Hepatocyte (in vitro differentiated cells): ENCODE data around the gene MCOLN3. TPM values are rescaled to one million over a fixed set of nuclear protein-coding genes. Genes with fewer than 3 reads are reported as not detected.

ENCODE experiments used
- DNase-seq: peaks from one replicate; pipeline ENCODE4 v3.0.0-alpha.2; 2016; ENCODE audit warnings: low spot score
- H2AFZ ChIP-seq: fragments of 200-600 bp; sonication (generic); 2 replicates; pipeline ENCODE4 v1.6.0; 2016; ENCODE audit warnings: antibody characterized with exemption, mild to moderate bottlenecking
- H3K27ac ChIP-seq: fragments of 200-600 bp; sonication (generic); 2 replicates; pipeline ENCODE4 v1.5.1; 2016; ENCODE audit warnings: mild to moderate bottlenecking
- H3K27me3 ChIP-seq: fragments of 200-600 bp; sonication (generic); 2 replicates; pipeline ENCODE4 v1.6.1; 2016
- H3K36me3 ChIP-seq: fragments of 200-600 bp; sonication (generic); replicated peaks from 2 replicates; pipeline ENCODE4 v1.5.1; 2016; ENCODE audit warnings: low read depth; ENCODE audit not compliant: insufficient read depth
- H3K4me1 ChIP-seq: fragments of 200-600 bp; sonication (generic); 2 replicates; pipeline ENCODE4 v1.5.1; 2016; ENCODE audit warnings: mild to moderate bottlenecking, moderate library complexity; ENCODE audit not compliant: insufficient read depth
- H3K4me2 ChIP-seq: fragments of 200-600 bp; sonication (generic); 2 replicates; pipeline ENCODE4 v1.6.0; 2016
- H3K4me3 ChIP-seq: fragments of 200-600 bp; sonication (generic); 2 replicates; pipeline ENCODE4 v1.5.1; 2016; ENCODE audit warnings: mild to moderate bottlenecking
- H3K79me2 ChIP-seq: fragments of 200-600 bp; sonication (generic); 2 replicates; pipeline ENCODE4 v1.6.0; 2017; ENCODE audit warnings: mild to moderate bottlenecking
- H3K9me2 ChIP-seq: fragments of 200-600 bp; sonication (generic); replicated peaks from 2 replicates; pipeline ENCODE4 v1.6.0; 2017; ENCODE audit warnings: mild to moderate bottlenecking; ENCODE audit not compliant: insufficient read depth
- H3K9me3 ChIP-seq: fragments of 200-600 bp; sonication (generic); 2 replicates; pipeline ENCODE4 v1.5.1; 2016; ENCODE audit warnings: low read depth, mild to moderate bottlenecking
- H4K20me1 ChIP-seq: fragments of 200-600 bp; sonication (generic); 2 replicates; pipeline ENCODE4 v1.6.0; 2016; ENCODE audit warnings: mild to moderate bottlenecking; ENCODE audit not compliant: insufficient read depth, poor library complexity, severe bottlenecking
- EZH2 ChIP-seq: fragments of 200-600 bp; sonication (generic); IDR thresholded peaks from 2 replicates; pipeline ENCODE4 v1.6.1; 2016; ENCODE audit warnings: antibody characterized with exemption, mild to moderate bottlenecking, borderline replicate concordance
- EZH2phosphoT487 ChIP-seq: fragments of 200-600 bp; sonication (generic); IDR thresholded peaks from one replicate; pipeline ENCODE4 v1.6.1; 2018; ENCODE audit warnings: antibody characterized with exemption, mild to moderate bottlenecking, low read depth, moderate library complexity; ENCODE audit not compliant: unreplicated experiment, severe bottlenecking
- WGBS: methylation state at CpG from one replicate; pipeline ENCODE4 v1.1.6; 2016; ENCODE audit warnings: low lambda C conversion rate; ENCODE audit errors: missing lambda C conversion rate; 5-methylcytosine and 5-hydroxymethylcytosine counted together
- polyA plus RNA-seq: library from polyadenylated mRNA; unstranded; fragments of >200 nt; fragmentation: Nextera tagmentation; extraction: Ambion mirVana; gene quantifications from 2 replicates; pipeline ENCODE4 v1.2.1, GENCODE V29; 2016
- total RNA-seq: library from RNA; depleted of rRNA; stranded (reverse); fragments of >200 nt; gene quantifications from 2 replicates; pipeline ENCODE4 v1.2.3, GENCODE V29; 2014
- TF ChIP-seq, protein P1 (sequence below): fragments of 200-600 bp; sonication (generic); IDR thresholded peaks from 2 replicates; pipeline ENCODE4 v1.5.1; 2016; ENCODE audit warnings: antibody characterized with exemption, mild to moderate bottlenecking; ENCODE audit not compliant: poor library complexity

MCOLN3 gene
- total and polyA plus RNA-seq, 2 experiments from 2014 or later = 13.9 to 16.4 TPM

DNA sequence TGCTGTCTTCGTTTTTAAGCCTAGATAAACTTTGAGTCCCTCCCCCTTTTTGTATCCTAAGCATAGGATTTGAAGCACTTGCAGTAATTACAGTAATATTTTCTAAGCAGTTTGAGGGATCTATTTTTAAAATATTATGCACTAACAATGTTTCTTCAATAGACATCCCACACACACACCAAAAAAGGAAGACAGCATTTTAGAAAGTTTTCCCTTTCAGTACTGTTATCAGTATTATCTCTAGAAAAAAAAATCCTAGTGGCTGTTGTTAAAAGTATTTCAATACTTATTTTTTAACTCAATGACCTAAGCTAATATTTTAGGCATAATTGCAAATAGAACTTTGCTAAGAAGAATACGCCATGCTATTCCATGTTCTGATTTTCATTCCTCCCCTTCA lies 15.1 kb downstream of the MCOLN3 start:
- H3K27ac ChIP-seq = no peak overlapping the region
- 80% methylated on average over 2 of the region's 2 CpGs for WGBS

DNA sequence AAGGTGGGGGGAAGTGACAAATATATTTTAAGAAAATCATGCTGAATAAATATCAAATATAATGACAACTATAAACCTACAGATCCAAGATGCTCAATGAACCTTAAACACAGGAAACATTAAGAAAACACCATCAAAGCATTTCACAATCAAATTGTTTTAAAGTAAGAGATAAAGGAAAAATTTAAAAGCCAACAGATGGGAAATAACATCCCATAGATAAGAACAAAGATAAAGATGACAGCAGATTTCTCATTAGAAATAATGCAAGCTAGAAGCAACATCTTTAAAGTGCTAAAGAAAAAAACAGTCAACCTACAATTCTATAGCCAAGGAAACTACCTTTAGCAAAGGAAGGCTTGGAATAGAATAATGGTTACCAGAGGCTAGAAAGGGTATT lies 17.8 kb downstream of the MCOLN3 start:
- H3K4me2 ChIP-seq = no peak overlapping the region
- no peaks in the 10 kb centered on the region for H3K9me2 ChIP-seq
- H3K27me3 ChIP-seq = no peaks in the 10 kb centered on the region
- H2AFZ ChIP-seq = no peak overlapping the region
- H3K9me3 ChIP-seq = no peaks in the 10 kb centered on the region
- DNase-seq = no peak
- H4K20me1 ChIP-seq = no peaks in the 10 kb centered on the region
- no peak overlapping the region for H3K4me3 ChIP-seq
- no peak for TF ChIP-seq EZH2phosphoT487
- TF ChIP-seq, protein P1, sequence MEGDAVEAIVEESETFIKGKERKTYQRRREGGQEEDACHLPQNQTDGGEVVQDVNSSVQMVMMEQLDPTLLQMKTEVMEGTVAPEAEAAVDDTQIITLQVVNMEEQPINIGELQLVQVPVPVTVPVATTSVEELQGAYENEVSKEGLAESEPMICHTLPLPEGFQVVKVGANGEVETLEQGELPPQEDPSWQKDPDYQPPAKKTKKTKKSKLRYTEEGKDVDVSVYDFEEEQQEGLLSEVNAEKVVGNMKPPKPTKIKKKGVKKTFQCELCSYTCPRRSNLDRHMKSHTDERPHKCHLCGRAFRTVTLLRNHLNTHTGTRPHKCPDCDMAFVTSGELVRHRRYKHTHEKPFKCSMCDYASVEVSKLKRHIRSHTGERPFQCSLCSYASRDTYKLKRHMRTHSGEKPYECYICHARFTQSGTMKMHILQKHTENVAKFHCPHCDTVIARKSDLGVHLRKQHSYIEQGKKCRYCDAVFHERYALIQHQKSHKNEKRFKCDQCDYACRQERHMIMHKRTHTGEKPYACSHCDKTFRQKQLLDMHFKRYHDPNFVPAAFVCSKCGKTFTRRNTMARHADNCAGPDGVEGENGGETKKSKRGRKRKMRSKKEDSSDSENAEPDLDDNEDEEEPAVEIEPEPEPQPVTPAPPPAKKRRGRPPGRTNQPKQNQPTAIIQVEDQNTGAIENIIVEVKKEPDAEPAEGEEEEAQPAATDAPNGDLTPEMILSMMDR = no peak
- TF ChIP-seq EZH2 = no peak
- H3K79me2 ChIP-seq = no peaks in the 10 kb centered on the region
- no peak overlapping the region for H3K27ac ChIP-seq
- H3K36me3 ChIP-seq = no peaks in the 10 kb centered on the region
- H3K4me1 ChIP-seq = no peaks in the 10 kb centered on the region

More for the DNA sequence above, 15.1 kb downstream of the MCOLN3 start:
- Histone ChIP-seq H4K20me1 (no peaks in the 10 kb centered on the region), H3K4me3 (no peak overlapping the region), H3K4me2 (no peak overlapping the region), H3K4me1 (no peaks in the 10 kb centered on the region), H3K9me2 (no peaks in the 10 kb centered on the region), H2AFZ (no peak overlapping the region), H3K36me3 (no peaks in the 10 kb centered on the region), H3K27me3 (no peaks in the 10 kb centered on the region), H3K79me2 (no peaks in the 10 kb centered on the region), H3K9me3 (no peaks in the 10 kb centered on the region)
- TF ChIP-seq EZH2 (no peak), EZH2phosphoT487 (no peak)
- TF ChIP-seq, protein P1 = no peak
- no peak for DNase-seq

DNA sequence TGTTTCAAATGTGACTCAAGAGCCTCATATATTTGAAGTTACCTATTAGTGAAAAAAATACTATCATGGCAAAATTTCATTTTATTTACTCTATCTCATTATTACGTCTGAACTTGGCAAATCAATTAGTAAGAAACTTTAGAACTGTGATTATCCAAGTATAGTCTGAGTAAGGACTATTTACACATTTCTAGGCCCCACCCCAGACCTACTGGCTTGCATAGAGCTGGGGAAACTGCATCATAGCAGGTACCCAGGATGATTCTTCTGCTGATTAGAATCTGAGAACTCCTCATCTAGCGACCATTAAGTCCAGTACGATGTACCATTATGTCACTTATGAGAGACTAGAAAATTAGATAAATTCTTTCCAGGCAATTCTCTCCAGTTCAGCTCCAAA lies 20.1 kb downstream of the MCOLN3 start:
- Histone ChIP-seq H3K9me3 (no peaks in the 10 kb centered on the region), H3K4me2 (no peak overlapping the region), H3K4me1 (no peaks in the 10 kb centered on the region), H2AFZ (no peak overlapping the region), H3K9me2 (no peaks in the 10 kb centered on the region), H4K20me1 (no peaks in the 10 kb centered on the region), H3K36me3 (no peaks in the 10 kb centered on the region), H3K27me3 (no peaks in the 10 kb centered on the region), H3K4me3 (no peak overlapping the region), H3K79me2 (no peaks in the 10 kb centered on the region), H3K27ac (no peak overlapping the region)
- 93% methylated on average over 3 of the region's 3 CpGs for WGBS
- no peak for DNase-seq
- TF ChIP-seq EZH2phosphoT487 (no peak), EZH2 (no peak)
- TF ChIP-seq, protein P1 = no peak
